Measurements from ENCODE around the gene ANKRD24.

GRCh38 chr19:4228765-4229178 is 46.3 kb downstream of the ANKRD24 start:
- TF ChIP-seq POLR2A (IDR thresholded peaks at IDR 0.05): no peak
- no peak for TF ChIP-seq POLR2AphosphoS5 (IDR thresholded peaks at IDR 0.05)
